NCI-H2171 (cell line): ENCODE results near the gene AARSD1.
"Not testable (repeated sequence)": the region's sequence is repeated elsewhere in the genome, so short reads cannot be mapped to it uniquely, and the experiment has no call there.

Experiments used
- DNase-seq: peaks from one replicate; lab custom pipeline; 2025; lab: John Stamatoyannopoulos, UW

AARSD1 gene

DNA sequence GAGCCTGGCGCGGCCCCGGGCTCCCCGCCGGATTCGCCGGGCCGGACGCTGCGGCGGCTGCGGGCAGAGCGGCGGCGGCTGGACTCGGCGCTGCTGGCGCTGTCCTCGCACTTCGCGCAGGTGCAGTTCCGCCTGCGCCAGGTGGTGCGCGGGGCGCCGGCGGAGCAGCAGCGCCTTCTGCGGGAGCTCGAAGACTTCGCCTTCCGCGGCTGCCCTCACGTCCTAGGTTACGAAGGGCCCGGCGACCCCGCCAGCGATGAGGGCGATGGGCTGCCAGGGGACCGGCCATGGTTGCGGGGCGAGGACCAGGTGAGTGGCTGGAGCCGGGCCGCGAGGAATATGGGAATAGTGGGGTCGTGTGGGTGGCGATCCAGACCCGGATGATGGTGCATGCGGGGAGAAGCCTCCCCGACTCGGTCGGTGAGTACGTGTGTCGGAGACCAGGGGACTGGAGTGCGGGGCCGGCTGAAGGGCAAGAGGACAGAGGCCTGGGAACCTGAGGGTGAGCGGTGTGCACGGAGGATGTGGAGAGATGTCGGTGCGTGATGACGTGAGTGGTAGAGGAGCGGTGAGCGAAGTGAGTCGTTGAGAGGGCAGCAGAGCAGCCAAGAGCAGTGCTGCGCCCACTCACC is 16.6 kb upstream of the AARSD1 start:
- peak; percentile 25 for DNase-seq

DNA sequence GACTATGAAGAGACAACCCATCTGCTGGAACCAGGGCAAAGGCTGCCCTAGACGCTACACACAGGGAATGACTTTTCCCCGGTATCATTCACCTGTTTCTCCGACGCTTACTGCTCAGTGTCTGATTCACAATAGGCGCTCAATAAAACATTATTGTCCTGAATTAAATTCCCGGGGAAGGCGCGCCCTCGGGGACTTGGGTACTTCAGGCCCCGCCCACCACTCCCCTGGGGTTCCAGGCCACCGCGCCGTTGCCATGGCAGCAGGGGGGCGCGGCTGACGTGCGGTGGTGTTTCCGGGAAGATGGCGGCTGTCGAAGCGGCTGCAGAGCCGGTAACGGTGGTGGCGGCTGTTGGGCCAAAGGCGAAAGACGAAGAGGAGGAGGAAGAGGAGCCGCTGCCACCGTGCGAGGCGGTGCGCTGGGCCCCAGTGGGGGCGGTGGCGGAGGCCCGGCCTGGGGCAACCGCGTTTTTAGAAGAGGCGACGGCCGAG is 16.1 kb upstream of the AARSD1 start, which contains the start of gene RUNDC1:
RUNDC1 (plus strand) TSS at position 292 of the 492 bp plus-strand sequence; CDS start at position 304, 12 bp downstream.
- DNase-seq = peak; percentile 94

DNA sequence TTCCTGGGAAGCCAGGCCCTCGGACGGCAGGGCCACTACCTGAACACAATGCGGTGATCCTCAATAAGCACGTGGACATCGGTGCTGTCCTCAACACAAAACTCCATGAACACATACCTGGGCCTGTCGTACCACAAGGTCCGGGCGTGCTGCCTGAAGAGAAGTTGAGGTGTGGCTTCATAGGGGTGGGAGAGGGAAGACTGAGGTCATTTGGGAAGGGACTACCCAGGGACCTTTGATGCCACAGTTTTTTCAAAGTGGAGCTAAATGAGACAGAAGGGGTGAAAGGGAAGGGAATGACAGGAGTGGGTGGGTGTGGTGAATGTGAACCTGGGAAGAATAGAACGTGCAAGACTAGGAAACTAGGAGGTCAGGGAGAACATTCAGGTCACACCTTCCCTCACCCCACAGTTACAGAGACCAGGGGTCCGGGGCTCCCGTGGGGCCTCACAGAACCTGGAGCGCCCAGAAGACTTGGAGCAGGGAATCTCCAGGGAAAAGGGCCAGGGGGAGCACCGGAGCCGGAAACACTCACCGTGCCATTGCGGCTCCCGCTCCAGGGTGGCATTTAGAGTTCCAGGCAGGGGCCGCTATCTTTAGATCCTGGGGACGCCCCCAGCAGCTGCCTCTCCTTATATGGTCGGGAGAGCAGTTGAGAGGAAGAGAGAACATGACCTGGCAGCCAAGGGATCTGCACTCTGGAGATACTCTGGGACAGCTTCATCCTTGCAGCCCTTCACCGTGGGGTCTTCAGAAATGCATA is 15.4 kb upstream of the AARSD1 start, which contains the start of gene PTGES3L:
PTGES3L (minus strand) TSS at position 570 of the 763 bp plus-strand sequence; CDS start at position 543, 27 bp downstream.
- DNase-seq = peak; percentile 70

DNA sequence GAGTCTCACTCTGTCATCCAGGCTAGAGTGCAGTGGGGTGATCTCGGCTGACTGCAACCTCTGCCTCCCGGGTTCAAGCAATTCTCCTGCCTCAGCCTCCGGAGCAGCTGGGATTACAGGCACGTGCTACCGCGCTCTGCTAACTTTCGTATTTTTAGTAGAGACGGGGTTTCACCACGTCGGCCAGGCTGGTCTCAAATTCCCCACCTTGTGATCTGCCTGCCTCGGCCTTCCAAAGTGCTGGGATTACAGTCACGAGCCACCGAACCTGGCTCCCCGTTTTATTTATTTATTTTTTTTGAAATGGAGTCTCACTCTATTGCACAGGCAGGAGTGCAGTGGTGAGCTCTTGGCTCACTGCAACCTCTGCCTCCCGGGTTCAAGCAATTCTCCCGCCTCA is 11.4 kb upstream of the AARSD1 start:
- not testable (repeated sequence) for DNase-seq

DNA sequence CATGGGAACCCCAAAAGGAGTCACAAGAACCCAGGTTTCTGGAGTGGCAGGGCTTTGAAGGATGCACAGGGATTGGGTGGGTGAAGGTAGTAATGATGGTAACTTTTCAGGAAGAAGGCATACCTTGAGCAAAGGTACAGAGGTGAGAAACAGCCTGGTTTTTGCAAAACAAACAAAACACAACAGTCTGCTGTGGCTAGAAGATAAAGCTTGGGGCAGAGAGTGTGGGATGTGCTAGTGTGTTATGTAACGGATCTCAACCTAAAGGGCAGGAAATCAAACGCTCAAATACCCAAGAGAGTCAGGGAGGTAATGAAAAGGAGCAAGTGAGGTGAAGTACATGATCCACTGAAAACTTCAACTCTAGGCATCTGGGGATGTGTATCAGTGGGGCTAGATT is 11.0 kb upstream of the AARSD1 start:
- no peak for DNase-seq

DNA sequence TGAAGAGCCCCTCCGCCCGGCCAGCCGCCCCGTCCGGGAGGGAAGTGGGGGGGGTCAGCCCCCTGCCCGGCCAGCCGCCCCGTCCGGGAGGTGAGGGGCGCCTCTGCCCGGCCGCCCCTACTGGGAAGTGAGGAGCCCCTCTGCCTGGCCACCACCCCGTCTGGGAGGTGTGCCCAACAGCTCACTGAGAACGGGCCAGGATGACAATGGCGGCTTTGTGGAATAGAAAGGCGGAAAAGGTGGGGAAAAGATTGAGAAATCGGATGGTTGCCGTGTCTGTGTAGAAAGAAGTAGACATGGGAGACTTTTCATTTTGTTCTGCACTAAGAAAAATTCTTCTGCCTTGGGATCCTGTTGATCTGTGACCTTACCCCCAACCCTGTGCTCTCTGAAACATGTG is 9.1 kb upstream of the AARSD1 start:
- DNase-seq = not testable (repeated sequence)

DNA sequence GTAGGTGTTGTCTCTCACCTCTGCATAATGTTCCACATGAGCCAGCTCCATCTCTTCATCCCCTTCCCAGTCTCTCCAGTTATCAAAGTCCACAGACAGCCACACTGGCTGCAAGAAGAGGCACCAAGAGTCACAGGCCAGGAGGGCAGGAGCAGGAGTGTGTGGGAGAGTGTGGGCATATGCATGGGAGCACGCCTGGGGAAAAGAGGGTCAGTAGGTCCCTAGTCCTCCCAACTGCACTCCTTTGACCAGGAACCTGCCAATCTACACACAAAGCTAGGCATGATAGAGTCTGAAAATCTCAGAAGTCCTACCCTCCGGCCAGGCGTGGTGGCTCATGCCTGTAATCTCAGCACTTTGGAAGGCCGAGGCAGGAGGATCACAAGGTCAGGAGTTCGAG is 7.3 kb upstream of the AARSD1 start:
- DNase-seq = no peak

DNA sequence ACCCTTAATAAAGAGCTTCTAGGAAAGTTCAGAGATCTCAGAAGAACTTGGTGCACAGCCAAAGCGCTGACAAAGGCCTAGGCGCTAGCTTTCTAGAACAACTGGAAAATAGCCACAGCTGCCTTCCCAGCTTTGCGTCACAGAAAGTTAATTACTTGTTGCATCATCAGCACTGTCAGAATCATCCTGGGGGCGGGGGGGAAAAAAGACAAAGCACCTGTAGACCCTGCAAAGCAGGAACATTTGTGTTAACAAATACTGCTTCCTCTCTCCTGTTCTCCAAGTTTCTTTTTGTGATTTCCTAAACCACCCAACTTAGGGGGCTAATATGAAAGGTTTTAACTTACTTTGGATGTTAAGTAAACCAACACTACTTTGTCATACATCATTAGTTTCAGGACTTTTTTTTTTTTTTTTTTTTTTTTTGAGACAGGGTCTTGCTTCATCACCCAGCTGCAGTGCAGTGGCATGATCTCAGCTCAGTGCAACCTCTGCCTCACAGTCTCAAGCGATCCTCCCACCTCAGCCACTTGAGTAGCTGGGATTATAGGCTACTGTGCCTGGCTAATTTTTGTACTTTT is 4.8 kb upstream of the AARSD1 start:
- DNase-seq = no peak

DNA sequence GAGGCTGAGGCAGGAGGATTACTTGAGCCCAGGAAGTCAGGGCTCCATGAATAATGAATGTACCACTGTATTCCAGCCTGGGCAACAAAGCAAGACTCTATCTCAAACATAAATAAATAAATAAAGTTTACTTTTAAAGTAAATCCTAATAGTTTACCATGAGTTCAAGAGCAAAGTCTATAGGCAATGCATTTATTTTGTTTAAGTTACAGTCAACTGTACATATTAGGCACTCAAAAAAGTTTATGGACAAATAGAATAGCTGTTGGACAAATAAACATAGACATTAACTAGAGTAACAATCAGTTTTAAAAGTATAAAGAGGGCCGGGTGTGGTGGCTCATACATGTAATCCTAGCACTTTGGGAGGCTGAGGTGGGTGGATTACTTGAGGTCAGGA is 3.7 kb upstream of the AARSD1 start:
- no peak for DNase-seq

DNA sequence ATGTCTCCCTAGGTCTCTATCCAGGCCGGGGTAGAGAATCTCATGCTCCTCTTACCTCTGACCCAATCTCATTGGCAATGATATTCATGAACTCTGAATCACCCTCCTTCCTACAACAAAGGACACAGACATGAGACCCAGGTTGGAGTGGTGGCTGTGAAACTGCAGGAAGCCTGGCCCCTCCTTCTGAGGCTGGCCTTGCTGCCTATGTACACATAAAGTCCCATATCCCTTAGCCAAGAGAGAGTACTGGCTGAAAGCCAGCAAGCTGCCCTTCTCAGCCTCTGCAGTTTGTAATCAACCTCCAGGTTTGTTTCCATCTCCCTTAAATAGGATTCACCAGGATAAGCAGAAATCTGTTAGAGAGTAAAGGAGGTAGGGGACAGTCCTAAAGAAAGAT is 10.6 kb downstream of the AARSD1 start:
- no peak for DNase-seq

DNA sequence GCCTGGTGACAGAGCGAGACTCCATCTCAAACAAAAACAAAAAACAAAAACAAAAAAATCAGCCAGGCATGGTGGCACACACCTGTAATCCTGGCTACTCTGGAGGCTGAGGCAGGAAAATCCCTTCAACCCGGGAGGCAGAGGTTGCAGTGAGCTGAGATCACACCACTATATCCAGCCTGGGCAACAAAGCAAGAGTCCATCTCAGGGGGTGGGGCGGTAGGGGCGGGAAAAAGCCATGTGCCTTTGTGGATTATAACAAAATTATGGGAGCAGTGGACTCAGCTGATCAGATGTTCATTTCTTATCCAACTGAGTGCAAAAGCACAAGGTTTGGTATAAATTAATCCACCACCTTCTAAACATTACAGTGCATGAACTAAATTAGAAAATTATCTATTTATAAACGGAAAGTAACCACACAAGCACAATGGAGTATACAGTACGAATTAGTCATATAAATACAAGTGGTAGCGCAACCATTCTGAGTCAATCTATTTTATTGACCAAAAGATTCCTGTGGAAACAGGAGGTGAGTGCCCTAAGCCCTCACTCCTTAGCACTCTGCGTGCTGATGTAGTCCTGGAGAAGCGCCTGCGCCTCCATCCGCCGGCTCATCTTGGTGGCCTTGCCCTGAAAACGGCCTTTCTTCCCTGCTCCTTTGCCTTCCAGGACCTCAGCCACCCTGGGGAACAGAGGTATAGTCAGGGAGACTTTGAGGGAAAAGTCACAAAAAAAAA is 14.0 kb downstream of the AARSD1 start:
- no peak for DNase-seq

DNA sequence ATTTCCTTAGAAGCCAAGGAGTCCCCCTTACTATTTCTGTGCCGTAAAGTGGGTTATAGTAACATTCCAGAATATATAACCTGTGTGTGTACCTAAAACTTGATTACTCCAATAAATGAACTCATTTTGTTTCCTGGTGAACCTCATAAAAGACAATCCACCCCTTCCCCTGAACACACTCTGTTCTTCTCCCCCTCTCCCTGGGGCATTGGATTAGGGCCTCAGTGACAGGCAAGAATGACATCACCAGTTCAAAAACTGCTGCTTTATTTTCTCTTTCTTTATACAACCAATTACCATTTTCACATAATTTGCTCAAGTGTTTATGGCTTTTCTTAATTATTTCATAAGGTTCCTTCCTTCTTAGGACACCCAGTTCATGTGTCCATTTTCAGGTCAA is 17.4 kb downstream of the AARSD1 start:
- no peak for DNase-seq

DNA sequence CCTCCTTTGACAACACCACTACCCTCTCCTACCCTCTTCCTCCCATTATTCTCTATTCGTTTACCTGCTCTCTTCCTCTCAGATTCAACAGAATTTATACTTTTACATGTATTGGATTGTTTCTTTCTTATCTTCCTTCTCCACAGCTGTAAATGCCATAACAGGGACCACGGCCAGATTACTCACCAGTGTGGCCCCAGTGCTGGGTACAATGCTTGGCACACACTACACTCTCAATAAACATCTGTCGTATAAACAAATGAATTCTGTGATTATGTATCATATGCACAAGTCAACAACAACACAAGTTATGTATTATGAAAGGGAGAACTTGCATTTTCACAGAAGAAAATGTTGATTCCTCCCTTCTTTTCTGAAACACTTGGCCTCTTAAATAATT is 20.0 kb downstream of the AARSD1 start:
- DNase-seq = no peak

DNA sequence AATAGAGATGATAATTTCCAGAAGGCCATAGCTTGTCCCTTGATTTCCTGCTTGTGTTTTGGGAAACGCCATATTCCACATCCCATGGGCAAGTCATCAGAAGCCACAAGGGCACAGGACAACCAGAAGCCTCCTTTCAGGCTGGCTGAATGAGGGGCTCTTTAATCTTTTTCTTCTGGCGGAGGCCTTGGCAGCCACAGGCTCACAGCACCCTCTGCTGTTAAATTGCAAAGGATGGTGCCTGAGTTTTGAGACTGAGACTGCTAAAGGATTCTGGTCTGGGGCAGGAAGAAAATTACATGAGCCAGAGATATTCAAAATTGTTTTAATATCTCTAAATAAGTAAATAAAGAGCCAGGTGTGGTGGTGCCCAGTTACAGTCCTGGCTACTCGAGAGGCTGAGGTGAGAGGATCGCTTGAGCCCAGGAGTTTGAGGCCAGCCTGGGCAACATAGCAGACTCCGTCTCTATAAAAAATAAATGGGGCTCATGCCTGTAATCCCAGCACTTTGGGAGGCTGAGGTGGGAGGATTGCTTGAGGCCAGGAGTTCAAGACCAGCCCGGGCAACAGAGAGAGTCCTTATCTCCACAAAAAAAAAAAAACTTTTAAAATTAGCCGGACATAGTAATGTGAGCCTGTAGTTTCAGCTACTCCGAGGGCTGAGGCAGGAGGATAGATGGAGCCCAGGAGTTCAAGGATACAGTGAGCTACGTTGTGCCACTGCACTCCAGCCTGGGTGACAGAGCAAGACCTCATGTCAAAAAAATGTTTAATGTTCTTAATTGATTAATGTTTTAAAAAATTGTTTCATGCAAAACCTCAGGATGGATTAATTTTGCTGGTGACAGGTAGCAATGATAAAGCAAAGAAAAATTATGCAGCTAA is 26.3 kb downstream of the AARSD1 start:
- DNase-seq = no peak

DNA sequence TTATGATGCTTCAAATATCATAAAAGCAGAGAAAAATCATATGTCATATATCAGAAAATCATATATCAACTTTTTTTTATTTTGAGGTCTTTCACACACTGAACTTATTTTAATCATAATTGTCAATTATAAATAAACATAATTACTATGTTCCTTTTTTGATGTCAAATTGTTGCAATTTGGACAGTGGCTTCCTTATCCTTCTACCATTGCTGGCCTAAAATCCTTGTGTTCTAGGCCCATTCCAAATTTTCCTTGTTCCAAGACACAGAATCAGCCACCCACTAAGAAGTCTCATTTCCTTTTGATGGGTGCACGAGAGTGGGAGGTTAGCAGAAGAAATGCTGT is 34.8 kb downstream of the AARSD1 start:
- no peak for DNase-seq

DNA sequence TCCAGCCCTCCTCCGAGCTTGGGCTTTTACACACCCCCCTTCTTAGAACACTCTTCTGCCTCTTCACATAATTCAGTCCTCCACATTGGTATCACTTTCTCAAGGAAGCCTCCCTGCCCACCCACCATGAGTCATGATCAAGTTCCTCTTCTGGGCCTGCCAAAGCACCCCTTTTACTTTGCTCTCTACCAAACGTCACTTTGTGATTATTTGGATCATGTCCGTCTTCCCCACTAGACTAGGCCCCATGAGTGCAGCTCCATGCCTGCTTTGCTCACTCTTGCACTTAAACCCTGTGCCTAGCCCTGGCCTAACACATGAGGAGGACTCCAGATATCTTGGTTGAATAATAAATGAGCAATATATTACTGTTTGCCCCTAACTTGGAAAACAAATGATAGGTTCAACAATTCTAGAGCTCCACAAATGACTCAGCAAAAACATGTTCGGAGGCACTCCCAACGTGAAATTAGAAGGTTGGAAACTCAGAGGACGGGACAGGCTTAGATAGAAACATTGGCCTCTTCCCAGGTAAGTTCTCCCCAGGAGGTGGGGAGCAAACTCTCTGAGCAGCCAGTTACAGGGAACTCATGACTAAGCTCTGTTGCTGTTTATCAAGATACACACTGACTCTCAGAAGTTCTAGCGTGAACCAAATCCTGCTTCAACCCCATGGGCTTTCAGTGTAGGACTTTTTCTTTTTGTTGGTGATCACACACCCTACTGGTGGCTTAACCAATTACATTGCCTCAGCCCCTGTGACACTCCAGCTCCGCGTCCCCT is 35.3 kb downstream of the AARSD1 start:
- DNase-seq = no peak

DNA sequence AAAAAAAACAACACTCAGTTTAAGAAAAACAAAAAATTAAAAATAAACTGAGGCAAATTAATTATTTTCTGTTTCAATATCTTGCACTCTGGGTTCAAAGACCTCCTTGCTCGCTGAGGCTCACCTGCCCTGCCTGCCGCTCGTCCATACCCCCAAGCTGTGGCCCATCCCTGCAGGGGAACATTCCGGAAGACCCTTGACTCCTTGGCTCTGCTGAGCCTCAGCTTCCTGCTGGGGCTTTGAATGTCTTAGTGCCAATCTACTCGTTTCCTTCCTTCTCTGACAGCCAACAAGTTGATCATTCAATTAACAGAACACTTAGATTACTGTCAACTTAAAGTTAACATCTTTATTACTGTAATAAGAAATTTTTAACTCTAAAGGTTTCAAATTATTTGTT is 39.4 kb downstream of the AARSD1 start:
- no peak for DNase-seq

DNA sequence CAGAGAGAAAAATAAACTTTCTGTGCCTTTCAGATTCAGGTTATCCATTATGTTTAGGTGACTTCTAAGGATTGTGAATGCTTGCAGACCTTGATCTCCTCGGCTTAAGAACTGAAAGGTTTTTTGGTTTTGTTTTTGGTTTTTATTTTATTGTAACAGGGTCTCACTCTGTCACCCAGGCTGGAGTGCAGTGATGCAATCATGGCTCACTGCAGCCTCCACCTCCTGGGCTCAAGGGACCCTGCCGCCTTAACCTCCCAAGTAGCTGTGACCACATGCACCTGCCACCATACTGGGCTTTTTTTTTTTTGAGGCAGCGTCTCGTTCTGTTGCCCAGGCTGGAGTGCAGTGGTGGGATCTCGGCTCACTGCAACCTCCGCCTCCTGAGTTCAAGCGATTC is 40.8 kb downstream of the AARSD1 start:
- DNase-seq = not testable (repeated sequence)

DNA sequence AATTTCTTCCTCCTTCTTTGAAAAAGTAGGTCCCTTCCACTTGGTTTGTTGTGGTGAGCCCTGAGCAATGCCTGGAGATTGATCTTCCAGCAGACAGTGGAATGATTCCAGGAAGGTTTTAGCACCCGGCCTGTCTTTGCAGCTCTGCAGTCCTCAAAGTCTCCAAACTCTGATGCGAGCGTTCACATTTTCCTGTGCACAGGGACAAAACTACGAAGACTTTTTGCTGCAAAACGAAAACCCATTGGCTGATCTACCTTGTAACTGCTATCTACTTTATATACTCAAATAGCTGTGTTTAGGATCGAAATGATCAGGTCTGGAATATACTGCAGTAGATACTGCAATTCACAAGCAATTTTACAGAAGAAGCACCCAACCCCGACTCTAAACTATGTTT is 42.0 kb downstream of the AARSD1 start:
- DNase-seq = no peak

DNA sequence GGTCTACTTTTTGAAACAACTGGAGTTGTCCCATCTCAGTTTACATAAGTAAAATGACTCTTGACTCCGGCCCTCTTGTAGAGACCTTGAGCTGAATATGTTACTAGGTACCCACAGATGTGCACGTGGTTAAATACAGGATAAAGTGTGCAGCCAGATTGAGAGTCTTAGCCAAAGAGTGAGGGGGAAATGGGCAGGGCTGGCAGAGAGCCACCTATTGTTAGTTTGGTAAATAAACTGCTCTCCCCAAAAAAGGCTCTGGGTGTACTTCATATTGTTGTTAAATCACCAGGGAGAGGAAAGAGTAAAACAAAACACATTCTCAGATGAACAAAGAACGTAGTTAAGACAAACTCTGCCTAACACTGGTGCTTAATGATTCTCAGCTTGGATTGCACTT is 43.3 kb downstream of the AARSD1 start:
- DNase-seq = no peak
